Effector CD8-positive, alpha-beta T cell (primary cell): ENCODE measurements around the gene CADM3.

Experiments used
- DNase-seq: peaks from one replicate; lab custom pipeline; 2025; lab: John Stamatoyannopoulos, UW
- total RNA-seq, 4 experiments: gene quantifications; one replicate each; lab custom pipeline; 2026; lab: John Stamatoyannopoulos, UW

CADM3 gene
- 0 reads per million in 4 experiments for total RNA-seq

GRCh38 chr1:159171254-159171687 lies at the start of gene CADM3:
CADM3 (plus strand) TSS chr1:159171615; CDS start chr1:159171766, 151 bp downstream.
- DNase-seq: no peak

GRCh38 chr1:159122005-159122621 lies 49.3 kb upstream of the CADM3 start:
- no peak for DNase-seq

DNA sequence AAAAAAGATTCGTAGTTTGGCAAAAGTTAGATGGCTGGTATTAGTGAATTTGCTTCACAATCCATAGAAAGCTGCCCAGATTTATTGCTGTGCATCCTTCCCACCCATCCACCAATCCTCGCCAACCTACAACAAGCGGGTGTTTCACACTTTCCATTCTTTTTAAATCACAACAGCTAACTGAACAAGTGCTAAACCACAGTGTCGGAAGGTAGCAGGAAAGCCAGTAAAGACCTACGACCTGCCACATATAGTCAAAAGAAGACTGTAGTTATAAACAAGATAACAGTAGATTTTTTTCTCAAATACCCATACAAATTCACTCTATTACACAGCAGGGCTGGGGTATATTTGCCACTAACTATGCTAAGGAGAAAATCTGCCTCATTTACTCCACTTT lies 47.8 kb upstream of the CADM3 start:
- no peak for DNase-seq

- peak; percentile 42 for DNase-seq
These were observed 39.0 kb upstream of the CADM3 start for GRCh38 chr1:159132271-159132881.

- DNase-seq: no peak
These were observed 30.9 kb upstream of the CADM3 start for GRCh38 chr1:159140474-159140873.

DNA sequence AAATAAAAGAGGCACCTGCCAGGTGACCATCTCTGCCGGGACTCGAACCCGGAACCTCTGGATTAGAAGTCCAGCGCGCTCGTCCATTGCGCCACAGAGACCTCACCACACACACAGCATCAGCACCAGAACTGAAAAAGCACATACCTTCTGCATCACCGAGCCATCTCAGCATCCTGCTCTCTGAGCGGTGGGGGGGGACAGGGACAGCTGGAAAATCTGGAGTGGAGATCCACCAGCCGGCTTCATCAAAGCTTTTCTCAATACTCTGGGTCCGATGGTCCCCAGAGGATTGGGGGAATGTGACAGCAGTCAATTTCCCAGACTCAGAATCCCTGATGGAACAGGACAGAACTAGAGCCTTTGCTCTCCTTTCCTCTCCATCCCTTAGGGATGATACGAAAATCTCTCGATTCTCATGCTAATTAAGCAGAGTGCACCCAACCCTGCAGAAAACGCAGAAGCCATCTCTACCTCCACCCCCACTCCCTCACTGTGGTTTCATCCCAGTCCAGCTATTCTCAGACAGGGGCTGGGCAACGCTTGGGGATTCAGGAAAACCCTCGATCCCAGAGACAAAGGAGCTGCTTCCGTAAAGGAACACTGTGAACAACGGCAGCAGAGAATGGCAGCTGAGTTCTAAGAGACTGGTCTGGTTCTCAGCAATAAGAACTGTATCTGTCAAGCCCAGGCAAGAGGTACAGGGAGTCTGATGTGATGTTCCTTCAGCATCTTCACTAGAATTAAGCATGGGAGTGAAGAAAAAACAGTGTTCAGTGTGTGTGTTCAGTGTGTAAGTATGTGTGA lies 29.6 kb upstream of the CADM3 start:
- no peak for DNase-seq

GRCh38 chr1:159142391-159142663 lies 29.1 kb upstream of the CADM3 start:
- DNase-seq: no peak

DNA sequence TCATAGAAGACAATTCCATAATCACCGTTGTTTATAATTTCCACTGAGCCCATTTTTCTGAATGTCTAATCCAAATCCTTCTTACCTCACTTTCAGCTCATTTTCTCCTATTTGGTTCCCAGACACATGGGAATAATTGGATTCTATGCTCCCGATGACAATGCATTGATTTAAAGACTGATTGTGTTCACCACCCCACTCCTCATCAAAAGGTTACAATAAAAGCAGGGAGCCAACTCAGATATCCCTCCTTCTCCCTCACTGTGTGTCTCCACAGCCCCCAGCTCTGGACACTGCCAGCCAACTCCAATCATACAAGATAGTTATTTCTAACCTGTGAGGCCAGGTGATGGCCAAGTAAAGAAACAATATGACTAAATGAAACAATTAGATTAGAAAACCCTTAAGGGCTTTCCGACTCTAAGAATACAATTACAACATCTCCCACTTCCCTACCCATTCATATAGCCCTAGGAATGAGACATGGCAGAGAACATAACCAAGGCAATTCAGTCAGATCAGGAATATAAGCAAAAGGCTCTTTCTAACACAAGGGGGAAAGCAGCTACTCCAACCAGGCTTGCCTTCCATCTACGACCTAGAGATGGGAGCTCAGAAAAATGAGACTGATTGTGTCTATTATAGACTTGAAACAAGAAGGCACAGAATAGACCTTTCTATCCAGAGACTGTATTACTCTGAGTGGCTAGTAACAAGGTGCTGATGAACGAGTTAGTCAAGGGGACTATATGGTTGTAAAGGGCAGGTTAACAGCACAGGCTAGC lies 28.5 kb upstream of the CADM3 start:
- no peak for DNase-seq

GRCh38 chr1:159144571-159144970 lies 26.8 kb upstream of the CADM3 start:
- no peak for DNase-seq

GRCh38 chr1:159146980-159147379 lies 24.4 kb upstream of the CADM3 start:
- no peak for DNase-seq

DNA sequence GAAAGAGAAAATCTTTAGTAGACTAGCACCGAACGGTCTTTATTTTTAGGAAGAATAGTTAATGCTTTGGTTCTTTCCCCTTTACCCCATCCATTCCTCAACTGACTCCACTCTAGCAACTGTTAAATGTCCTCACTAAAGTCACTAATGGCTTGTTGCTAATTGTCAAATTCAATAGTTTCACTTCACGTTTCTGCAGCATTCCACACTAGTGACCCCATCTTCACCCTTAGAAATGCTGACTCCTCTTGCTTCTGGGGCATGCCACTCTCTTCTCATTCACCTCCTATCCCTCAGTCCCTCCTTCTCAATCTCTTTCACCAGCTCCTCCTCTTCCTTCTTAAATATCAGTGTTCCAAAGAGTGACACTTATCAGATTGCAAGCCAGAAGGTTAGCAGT lies 19.4 kb upstream of the CADM3 start:
- DNase-seq: no peak

DNA sequence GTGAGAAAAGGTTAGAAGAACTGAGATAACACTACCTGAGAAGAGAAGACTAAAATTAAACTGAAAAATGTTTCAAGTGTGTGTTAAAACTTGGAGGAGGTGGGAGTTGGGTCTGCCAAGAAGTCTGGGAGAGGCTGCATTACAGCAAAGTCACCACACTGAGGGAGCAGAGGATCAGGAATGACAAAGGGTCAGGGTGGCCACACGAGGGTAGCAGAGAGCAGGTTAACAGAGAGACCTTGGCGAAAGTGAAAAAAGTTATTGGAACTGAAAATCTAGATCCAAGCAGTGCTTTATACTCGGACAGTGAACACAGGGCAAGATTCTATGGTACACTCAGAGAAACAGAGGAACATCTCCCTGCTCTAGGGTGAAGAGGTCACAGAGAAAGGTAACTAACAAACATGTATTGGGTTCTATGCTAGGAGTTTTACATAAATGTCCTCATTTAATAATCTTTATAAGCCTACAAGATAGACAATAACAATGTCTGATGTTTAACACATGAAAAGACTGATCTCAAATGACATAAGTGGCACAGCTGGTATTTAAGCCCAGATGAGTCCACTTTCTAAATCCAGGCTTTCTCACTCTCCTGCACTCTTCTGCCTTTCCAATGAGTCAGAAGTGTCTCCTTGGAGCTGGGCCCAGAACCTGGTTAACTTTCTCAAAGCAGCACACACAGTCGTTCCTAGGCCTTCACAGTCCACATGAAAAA lies 10.3 kb upstream of the CADM3 start:
- DNase-seq: peak; percentile 26

GRCh38 chr1:159161719-159162026 lies 9.7 kb upstream of the CADM3 start:
- DNase-seq: no peak

GRCh38 chr1:159162516-159163265 lies 8.7 kb upstream of the CADM3 start:
- no peak for DNase-seq

DNA sequence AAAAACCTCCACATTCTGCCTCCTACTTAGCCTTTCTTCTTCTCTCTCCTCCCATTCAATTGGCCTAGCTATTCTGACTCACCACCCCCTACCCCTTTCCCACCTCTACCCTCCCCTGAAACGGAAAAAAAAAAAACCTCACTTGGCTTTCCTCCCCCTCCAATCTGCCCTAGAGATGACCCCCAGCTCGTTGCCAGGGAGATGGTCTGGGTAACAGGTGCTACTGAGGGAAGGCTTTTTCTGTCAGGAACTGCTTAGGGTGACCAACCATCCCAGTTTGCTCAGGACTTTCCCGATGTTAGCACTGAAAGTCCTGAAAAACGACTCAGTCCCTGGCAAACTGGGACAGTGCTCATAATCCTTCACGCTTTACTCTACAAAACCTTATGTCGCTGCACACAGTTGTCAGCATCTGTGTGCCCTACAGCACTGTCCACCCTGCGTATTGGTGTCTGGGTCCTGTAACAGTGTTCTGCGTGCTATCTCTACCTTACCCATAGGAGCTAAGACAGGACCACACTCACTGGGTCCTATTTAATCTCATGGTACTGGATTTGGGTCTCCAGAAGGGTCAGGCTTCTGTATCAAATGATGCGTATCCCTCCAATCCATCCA lies 7.7 kb upstream of the CADM3 start:
- no peak for DNase-seq

DNA sequence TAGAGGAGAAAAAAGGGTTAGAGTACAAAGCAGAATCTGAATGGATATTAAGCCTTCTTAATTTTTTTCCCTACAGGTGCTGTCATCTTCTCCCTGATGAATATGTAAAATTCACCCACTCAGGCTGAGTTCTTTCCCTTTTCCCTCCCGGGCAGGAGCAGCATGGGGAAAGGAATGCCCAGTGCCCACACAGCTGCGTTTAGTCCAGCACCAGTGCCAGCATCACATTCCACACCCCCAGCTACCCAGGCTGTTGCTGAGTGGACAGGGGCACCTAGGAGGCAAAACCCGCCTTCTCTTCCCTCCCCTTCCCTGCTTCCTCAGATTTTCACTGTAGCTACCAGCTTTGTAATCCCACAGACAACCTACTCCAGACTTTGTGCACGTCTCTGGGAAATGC lies 3.4 kb upstream of the CADM3 start:
- DNase-seq: no peak

DNA sequence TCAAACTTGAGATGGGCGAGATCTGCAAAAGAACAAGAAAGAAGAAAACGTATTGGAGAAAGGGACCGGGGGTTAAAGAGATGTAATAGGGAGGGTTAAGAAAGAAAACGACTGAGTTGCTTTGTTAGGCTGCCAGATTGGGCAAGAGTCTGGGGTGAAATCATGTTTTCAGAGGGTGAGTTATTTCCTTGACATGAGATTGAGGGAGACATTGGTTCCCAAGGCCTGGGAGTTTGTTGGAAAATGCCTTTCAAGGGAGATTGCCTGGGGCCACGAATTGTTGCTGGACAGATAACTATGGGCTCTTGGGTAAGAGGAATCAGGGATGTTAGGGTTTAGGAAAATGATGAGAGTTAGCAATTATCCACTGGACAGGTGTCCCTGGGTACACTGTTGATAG lies 776 bp upstream of the CADM3 start:
- no peak for DNase-seq

- DNase-seq: no peak
These were observed 480 bp downstream of the CADM3 start for GRCh38 chr1:159171688-159172501.

DNA sequence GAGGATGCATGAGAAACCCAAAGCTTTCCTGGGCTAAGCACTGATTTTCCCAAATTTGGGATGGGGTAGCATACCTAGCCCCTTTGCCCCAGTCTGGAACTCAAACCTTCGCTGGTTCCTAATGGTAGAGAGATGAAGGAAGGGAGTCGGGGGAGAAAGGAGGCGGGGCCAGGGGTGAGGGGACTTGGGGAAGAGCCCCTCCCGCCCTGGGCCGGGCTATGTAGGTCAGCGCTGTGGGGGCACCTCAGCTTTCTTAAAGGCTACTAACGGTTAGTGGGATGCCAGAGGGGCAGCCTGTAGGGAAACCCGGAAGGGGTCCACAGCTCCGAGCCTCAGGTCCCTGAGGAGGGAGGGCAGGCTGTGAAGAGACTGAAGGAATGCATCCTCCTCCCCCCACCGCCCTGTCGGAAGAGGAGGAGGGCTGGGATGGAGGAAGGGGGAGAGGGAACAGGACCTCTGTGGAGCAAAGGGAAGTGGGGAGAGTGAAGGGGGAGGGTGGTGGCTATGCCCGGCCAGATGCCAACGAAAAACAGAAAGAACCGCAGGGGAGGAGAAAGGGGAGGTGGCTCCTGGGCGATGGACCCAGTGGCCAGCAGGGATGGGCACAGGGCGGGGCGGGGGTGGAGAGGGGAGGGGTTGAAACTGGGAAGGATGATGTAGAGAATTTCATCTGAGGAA lies 1.3 kb downstream of the CADM3 start:
- DNase-seq: no peak
